IPS-11a (cell line): ENCODE results near the gene INO80B.

Experiments used
- H3K4me3 ChIP-seq: one replicate; pipeline ENCODE4 v1.5.1; 2013; ENCODE audit warnings: low read depth, low read length, control low read depth

Gene INO80B

GRCh38 chr2:74454654-74455511 lies at the start of gene INO80B:
Gene INO80B (plus strand): TSS chr2:74455087. CDS start chr2:74455117, 30 bp downstream.
- H3K4me3 ChIP-seq: peak within 1 kb of the TSS; percentile 81

- H3K4me3 ChIP-seq: no peak overlapping the region
Observed at GRCh38 chr2:74406035-74406434, 48.9 kb upstream of the INO80B start.

- no peak overlapping the region for H3K4me3 ChIP-seq
Observed at GRCh38 chr2:74407682-74408081, 47.2 kb upstream of the INO80B start.

- no peak overlapping the region for H3K4me3 ChIP-seq
Observed at GRCh38 chr2:74413001-74413698, 41.7 kb upstream of the INO80B start.

GRCh38 chr2:74414441-74414840 lies 40.4 kb upstream of the INO80B start:
- no peak overlapping the region for H3K4me3 ChIP-seq

GRCh38 chr2:74414881-74415761 lies 39.8 kb upstream of the INO80B start:
- no peak overlapping the region for H3K4me3 ChIP-seq

GRCh38 chr2:74415762-74416395 lies 39.0 kb upstream of the INO80B start:
- H3K4me3 ChIP-seq: no peak overlapping the region

- no peak overlapping the region for H3K4me3 ChIP-seq
Observed at GRCh38 chr2:74416778-74417177, 38.1 kb upstream of the INO80B start.

- H3K4me3 ChIP-seq: no peak overlapping the region
Observed at GRCh38 chr2:74417197-74417596, 37.7 kb upstream of the INO80B start.

- no peak overlapping the region for H3K4me3 ChIP-seq
Observed at GRCh38 chr2:74417763-74418162, 37.1 kb upstream of the INO80B start.

GRCh38 chr2:74418312-74418711 lies 36.6 kb upstream of the INO80B start:
- H3K4me3 ChIP-seq: no peak overlapping the region

GRCh38 chr2:74419345-74419744 lies 35.5 kb upstream of the INO80B start:
- H3K4me3 ChIP-seq: no peak overlapping the region

- H3K4me3 ChIP-seq: no peak overlapping the region
Observed at GRCh38 chr2:74420006-74420405, 34.9 kb upstream of the INO80B start.

- H3K4me3 ChIP-seq: peak overlapping the region; percentile 47
Observed at GRCh38 chr2:74420443-74421103, 34.3 kb upstream of the INO80B start.

GRCh38 chr2:74421221-74421870 lies 33.5 kb upstream of the INO80B start, which contains the start of the genes C2orf81 and WDR54:
Gene C2orf81 (minus strand): TSS chr2:74421619. CDS start chr2:74421560, 59 bp downstream.
Gene WDR54 (plus strand): TSS chr2:74421730. CDS start chr2:74422154, 424 bp downstream.
- peak within 1 kb of the TSS; percentile 71 for H3K4me3 ChIP-seq

- no peak overlapping the region for H3K4me3 ChIP-seq
Observed at GRCh38 chr2:74423231-74424095, 31.4 kb upstream of the INO80B start.

- no peak overlapping the region for H3K4me3 ChIP-seq
Observed at GRCh38 chr2:74424139-74424992, 30.5 kb upstream of the INO80B start.

- H3K4me3 ChIP-seq: no peak overlapping the region
Observed at GRCh38 chr2:74424995-74425406, 29.9 kb upstream of the INO80B start.
